Loucy (cell line): ENCODE results near the gene NSF.

Experiments used
- H2AFZ ChIP-seq: fragments of 200-600 bp; sonication (generic); 2 replicates; pipeline ENCODE4 v1.6.0; 2016; ENCODE audit warnings: antibody characterized with exemption, mild to moderate bottlenecking, low read length, moderate library complexity
- H3F3A ChIP-seq: fragments of 200-600 bp; 2 replicates; pipeline ENCODE4 v1.6.0; 2016; ENCODE audit warnings: antibody characterized with exemption, low read depth, mild to moderate bottlenecking
- H3K27me3 ChIP-seq: fragments of 200-600 bp; sonication (generic); 2 replicates; pipeline ENCODE4 v1.6.1; 2014; ENCODE audit warnings: low read length, mild to moderate bottlenecking; ENCODE audit not compliant: insufficient read depth, poor library complexity, severe bottlenecking
- H3K36me3 ChIP-seq: fragments of 200-600 bp; sonication (generic); 2 replicates; pipeline ENCODE4 v1.6.1; 2016; ENCODE audit warnings: low read length; ENCODE audit not compliant: insufficient read depth
- H3K4me1 ChIP-seq: fragments of 200-600 bp; sonication (generic); 2 replicates; pipeline ENCODE4 v1.5.1; 2014; ENCODE audit warnings: low read length, mild to moderate bottlenecking; ENCODE audit not compliant: insufficient read depth, poor library complexity, severe bottlenecking
- H3K4me2 ChIP-seq: fragments of 200-600 bp; sonication (generic); 2 replicates; pipeline ENCODE4 v1.6.0; 2014; ENCODE audit warnings: antibody characterized with exemption, low read length, low read depth, mild to moderate bottlenecking; ENCODE audit not compliant: poor library complexity, severe bottlenecking
- H3K4me3 ChIP-seq: fragments of 200-600 bp; sonication (generic); 2 replicates; pipeline ENCODE4 v1.5.1; 2014; ENCODE audit warnings: low read length, mild to moderate bottlenecking, mixed read lengths; ENCODE audit not compliant: poor library complexity, severe bottlenecking
- H3K79me2 ChIP-seq: fragments of 200-600 bp; sonication (generic); 2 replicates; pipeline ENCODE4 v1.6.1; 2014; ENCODE audit warnings: low read length; ENCODE audit not compliant: insufficient read depth
- H3K9ac ChIP-seq: fragments of 200-600 bp; sonication (generic); 2 replicates; pipeline ENCODE4 v1.6.0; 2014; ENCODE audit warnings: mild to moderate bottlenecking, low read depth, low read length, moderate library complexity; ENCODE audit not compliant: poor library complexity, severe bottlenecking
- H3K9me2 ChIP-seq: fragments of 200-600 bp; sonication (generic); replicated peaks from 2 replicates; pipeline ENCODE4 v1.6.1; 2016; ENCODE audit warnings: low read depth, low read length, mixed read lengths
- H3K9me3 ChIP-seq: fragments of 200-600 bp; sonication (generic); 2 replicates; pipeline ENCODE4 v1.6.1; 2014; ENCODE audit warnings: mild to moderate bottlenecking, antibody characterized with exemption, low read length, low read depth; ENCODE audit not compliant: insufficient read depth
- H4K20me1 ChIP-seq: fragments of 200-600 bp; sonication (generic); 2 replicates; pipeline ENCODE4 v1.6.0; 2014; ENCODE audit warnings: antibody characterized with exemption, low read length, mild to moderate bottlenecking; ENCODE audit not compliant: insufficient read depth, poor library complexity, severe bottlenecking
- CTCF ChIP-seq: fragments of 200-600 bp; sonication (generic); conservative IDR thresholded peaks from 2 replicates; pipeline ENCODE4 v1.5.1; 2014; ENCODE audit warnings: mild to moderate bottlenecking, antibody characterized with exemption, low read length
- EZH2phosphoT487 ChIP-seq: fragments of 200-600 bp; IDR thresholded peaks from 2 replicates; pipeline ENCODE4 v1.6.1; 2018; ENCODE audit warnings: antibody characterized with exemption, mild to moderate bottlenecking, moderate library complexity, borderline replicate concordance

NSF gene

DNA sequence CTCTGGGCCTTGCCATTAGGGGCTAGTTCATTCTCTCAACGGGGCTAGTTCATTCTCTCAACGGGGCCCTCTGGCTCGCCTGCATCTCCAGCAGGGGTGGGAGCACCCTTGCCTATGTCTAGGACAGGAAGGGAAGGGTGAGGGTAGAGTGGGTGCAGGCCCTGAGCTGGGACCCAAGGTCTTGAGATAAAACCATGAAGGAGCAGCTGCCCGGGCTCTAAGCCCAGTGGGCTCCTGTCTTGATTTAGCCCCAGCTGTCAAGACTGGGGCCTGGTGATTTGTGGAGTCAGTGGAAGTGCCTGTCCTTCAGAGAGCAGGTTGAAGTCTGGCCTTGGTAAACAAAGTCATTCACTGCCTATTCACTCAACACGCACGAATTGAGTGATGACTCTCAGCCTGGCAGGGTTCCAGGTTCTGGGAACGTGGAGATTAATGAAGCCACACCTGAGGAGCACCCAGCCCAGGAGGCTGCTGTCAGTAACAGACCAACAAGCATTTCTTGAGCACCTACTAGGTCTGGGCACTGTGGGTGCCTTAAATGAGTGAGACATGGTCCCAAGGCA, 192.6 kb downstream of the NSF start:
- no peaks in the 10 kb centered on the region for H3K9me3 ChIP-seq
- H4K20me1 ChIP-seq, result no peaks in the 10 kb centered on the region
- H3K4me2 ChIP-seq, result no peak overlapping the region
- no peaks in the 10 kb centered on the region for H3K9me2 ChIP-seq
- no peak overlapping the region for H3K9ac ChIP-seq
- no peak overlapping the region for H2AFZ ChIP-seq
- H3K79me2 ChIP-seq, result no peaks in the 10 kb centered on the region
- no peaks in the 10 kb centered on the region for H3K36me3 ChIP-seq
- no peaks in the 10 kb centered on the region for H3K27me3 ChIP-seq
- TF ChIP-seq CTCF, result no peak
- no peak for TF ChIP-seq EZH2phosphoT487
- no peaks in the 10 kb centered on the region for H3K4me1 ChIP-seq
- no peak overlapping the region for H3K4me3 ChIP-seq
- H3F3A ChIP-seq, result no peaks in the 10 kb centered on the region

DNA sequence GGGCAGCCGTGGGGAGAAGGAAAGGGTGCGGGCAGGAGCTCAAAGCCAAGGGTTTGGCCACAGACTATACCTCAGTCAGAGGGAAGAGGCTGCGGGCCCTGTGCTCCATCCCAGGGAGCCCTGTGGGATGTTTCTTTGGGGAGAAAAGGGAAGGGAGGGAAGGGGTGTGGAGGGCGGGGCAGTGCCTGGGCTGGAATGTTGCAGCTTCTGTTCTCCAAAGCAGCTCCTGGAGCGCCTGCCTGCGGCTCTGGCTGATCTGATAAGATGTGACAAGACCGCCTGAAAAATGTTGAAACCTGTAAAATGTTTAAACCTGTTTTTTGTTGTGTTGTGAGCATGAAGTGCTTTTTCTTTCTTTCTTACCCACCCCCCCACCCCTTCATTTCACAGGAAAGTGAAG, 195.2 kb downstream of the NSF start:
- Histone ChIP-seq H3K9me2 (no peaks in the 10 kb centered on the region), H3K36me3 (no peaks in the 10 kb centered on the region), H3K4me2 (no peak overlapping the region), H3K4me3 (no peak overlapping the region), H3K9ac (no peak overlapping the region), H3K9me3 (no peaks in the 10 kb centered on the region), H3F3A (no peaks in the 10 kb centered on the region), H3K79me2 (no peaks in the 10 kb centered on the region), H3K4me1 (no peaks in the 10 kb centered on the region), H4K20me1 (no peaks in the 10 kb centered on the region), H2AFZ (no peak overlapping the region), H3K27me3 (no peaks in the 10 kb centered on the region)
- no peak for TF ChIP-seq CTCF
- TF ChIP-seq EZH2phosphoT487, result no peak

DNA sequence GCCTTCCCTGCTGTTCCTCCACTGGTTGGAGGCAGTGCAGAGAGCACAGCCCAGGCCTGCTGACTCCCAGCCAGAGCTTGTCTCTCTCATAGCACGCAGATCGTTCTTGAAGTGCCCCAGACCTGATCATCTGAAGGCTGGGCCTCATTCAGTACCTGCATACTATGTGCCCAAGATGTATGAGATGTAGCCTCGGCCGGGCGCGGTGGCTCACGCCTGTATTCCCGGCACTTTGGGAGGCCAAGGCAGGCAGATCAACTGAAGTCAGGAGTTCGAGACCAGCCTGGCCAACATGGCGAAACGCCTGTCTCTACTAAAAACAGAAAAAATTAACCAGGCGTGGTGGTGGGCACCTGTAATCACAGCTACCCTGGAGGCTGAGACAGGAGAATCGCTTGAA, 197.0 kb downstream of the NSF start:
- H3K36me3 ChIP-seq, result no peaks in the 10 kb centered on the region
- H3K9me2 ChIP-seq, result no peaks in the 10 kb centered on the region
- H4K20me1 ChIP-seq, result no peaks in the 10 kb centered on the region
- TF ChIP-seq CTCF (no peak), EZH2phosphoT487 (no peak)
- no peak overlapping the region for H3K9ac ChIP-seq
- no peaks in the 10 kb centered on the region for H3K4me1 ChIP-seq
- H3K27me3 ChIP-seq, result no peaks in the 10 kb centered on the region
- no peak overlapping the region for H3K4me2 ChIP-seq
- no peak overlapping the region for H2AFZ ChIP-seq
- H3K9me3 ChIP-seq, result no peaks in the 10 kb centered on the region
- H3F3A ChIP-seq, result no peaks in the 10 kb centered on the region
- no peak overlapping the region for H3K4me3 ChIP-seq
- H3K79me2 ChIP-seq, result no peaks in the 10 kb centered on the region
